Caki2 (cell line): ENCODE results near the gene NDUFA13. TPM values are rescaled to one million over a fixed set of nuclear protein-coding genes. Genes with fewer than 3 reads are reported as not detected.

ENCODE experiments used
- DNase-seq: peaks from one replicate; pipeline ENCODE4 v3.0.0-alpha.2; 2015; ENCODE audit warnings: low read depth
- in situ Hi-C: cut with HindIII; loops from 2 replicates; pipeline ENCODE4 v1.10.0; 2016; ENCODE audit warnings: low sequenced_read_pairs, low pct_unique_long_range_greater_than_20kb, mixed read lengths
- total RNA-seq: library from RNA; depleted of rRNA; stranded (reverse); fragments of >200 nt; shearing (Covaris generic); gene quantifications from 2 replicates; pipeline ENCODE4 v1.2.3, GENCODE V29; 2014; ENCODE audit warnings: low replicate concordance

Gene NDUFA13
- total RNA-seq, 1 experiment from 2014 or later, result 303 TPM

- DNase-seq, result no peak
- in situ Hi-C loops, result no loop called here
Measured at GRCh38 chr19:19487950-19488874, 27.8 kb upstream of the NDUFA13 start.

GRCh38 chr19:19488875-19489690 lies 26.9 kb upstream of the NDUFA13 start:
- DNase-seq, result peak; percentile 94
- in situ Hi-C loops, result no loop called here

DNA sequence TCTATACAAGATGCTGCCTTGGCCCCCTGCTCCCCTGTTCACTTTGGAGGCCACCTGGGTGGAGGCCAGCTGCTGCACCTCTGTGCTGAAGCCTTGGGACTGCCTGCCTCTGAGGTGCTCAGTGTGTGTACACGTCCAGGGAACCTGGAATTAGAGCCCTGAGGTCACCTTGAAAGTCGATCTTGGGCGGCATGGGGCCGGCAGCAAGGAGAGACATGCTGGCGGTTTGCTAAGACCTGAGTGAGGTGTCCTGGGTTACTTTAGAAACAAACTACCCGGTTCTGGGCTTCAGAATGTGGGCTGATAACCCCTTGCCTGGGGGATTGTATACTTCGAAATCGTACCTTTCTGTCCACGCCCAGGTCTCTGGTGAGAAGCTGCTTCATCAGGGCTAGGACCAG lies 26.2 kb upstream of the NDUFA13 start:
- no peak for DNase-seq
- in situ Hi-C loops, result no loop called here

DNA sequence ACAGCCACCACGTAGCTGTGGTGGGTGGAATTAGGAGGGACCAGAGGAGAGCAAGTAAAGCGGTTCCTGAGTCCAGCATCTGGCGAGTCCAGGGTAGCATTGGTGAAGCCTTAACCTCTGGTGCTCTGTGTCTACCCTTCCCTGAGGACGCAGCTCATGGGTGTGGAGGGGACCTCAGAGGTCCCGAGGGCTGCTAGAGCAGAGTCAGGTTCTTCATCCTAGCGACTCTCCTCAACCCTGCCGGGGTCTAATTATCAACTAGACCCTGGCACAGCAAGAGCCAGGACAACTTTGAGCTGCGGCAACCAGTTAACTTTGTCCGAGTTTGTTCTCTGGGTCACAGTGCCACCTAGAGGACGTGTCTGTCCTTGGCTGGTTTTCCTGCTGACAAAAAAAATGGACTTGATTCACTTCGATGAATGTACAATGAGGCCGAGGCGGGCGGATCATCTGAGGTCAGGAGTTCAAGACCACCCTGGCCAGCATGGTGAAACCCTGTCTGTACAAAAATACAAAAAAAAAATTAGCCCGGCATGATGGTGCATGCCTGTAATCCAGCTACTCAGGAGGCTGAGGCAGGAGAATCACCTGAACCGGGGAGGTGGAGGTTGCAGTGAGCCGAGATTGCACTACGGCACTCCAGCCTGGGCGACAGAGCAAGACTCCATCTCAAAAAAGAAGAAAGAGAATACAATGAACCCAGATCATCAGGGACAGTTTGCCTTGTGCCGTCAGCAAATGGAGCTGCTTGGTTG lies 25.6 kb upstream of the NDUFA13 start:
- DNase-seq, result peak; percentile 80
- in situ Hi-C loops, result no loop called here

DNA sequence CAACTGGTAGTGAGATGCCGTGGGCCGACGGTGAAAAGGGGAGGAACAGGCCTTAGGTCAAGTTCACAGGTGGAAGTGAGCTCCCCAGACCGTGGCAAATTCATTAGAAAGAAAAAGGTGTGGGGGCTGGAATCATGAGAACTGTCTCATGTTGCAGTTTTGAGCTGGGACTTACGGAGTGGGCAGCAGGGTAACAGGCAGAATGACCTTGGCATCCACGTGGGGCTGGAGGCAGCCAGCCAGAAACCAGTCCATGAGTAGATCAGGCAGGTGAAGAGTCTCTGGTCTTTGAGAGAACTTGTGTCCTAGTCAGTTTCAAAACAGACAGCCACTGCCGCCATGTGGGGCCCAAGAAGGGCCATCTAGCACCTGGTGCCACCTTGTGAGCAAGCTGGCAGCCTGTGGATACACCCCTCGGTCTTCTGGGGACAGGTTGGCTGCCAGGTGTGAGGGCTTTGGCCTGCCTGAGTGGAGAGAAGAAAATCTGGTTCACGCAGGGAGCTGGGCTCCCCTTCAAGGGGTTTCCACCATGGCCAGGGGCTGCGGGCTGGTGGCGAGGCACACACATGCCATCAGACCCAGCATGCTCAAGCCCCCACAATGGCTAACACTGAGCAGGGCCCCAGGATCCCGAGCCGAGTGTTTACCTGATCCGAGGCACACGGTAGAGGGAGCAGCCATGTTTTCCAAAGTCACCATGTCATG lies 24.6 kb upstream of the NDUFA13 start:
- in situ Hi-C loops, result no loop called here
- DNase-seq, result no peak

DNA sequence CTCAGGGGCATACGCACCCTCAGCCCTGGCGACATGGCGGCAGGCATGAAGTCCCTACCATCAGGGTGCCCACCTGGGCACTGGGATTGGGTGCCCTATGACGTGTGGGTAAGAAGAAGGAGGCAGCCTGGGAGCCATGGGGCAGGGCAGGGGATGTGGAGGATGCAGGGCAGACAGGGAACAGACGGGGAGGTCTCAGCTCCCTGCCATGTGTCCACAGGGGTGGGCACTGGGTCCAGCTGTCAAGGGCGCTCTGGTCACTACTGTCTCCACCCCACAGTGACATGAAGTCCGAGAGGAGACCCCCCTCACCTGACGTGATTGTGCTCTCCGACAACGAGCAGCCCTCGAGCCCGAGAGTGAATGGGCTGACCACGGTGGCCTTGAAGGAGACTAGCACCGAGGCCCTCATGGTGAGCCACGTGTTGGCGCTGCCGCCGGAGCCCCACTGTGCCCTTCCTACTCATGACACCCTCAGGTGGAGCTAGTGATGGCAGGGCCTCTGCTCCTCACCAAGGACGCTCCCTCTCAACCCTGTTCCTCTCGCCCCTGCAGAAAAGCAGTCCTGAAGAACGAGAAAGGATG lies 23.9 kb upstream of the NDUFA13 start:
- in situ Hi-C loops, result no loop called here
- DNase-seq, result no peak

DNA sequence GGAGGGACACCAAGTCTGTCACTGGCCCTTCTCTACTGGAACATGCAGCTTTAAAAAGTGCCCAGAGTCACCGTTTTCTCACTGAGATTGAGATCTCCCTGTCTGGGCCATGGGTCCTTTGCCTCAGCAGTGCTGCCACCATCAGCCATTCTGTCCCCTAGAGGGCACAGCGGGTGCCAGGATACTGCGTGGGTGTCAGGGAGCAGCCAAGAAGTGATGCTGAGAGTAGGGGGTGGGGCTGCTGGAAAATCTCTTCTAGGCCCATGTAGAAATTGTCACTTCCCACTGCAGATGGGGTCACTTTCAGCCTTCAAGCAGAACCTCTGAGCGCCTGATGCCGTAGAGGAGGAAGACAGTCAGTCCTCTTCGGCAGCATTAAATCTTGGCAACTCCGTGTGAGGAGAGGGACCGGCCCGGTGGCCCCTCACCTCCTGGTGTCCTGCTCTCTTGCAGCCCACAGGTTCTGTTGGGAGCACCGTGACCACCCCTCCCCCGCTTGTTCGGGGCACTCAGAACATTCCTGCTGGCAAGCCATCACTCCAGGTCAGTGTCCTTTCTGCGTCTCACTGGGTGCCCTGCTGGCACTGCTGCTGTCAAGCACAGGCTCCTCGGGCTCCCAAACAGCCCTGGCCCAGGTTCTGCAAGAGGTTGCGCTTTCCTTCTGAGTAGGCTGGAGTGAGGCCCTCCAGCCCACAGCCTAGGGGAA lies 22.0 kb upstream of the NDUFA13 start:
- DNase-seq, result no peak
- in situ Hi-C loops, result no loop called here

DNA sequence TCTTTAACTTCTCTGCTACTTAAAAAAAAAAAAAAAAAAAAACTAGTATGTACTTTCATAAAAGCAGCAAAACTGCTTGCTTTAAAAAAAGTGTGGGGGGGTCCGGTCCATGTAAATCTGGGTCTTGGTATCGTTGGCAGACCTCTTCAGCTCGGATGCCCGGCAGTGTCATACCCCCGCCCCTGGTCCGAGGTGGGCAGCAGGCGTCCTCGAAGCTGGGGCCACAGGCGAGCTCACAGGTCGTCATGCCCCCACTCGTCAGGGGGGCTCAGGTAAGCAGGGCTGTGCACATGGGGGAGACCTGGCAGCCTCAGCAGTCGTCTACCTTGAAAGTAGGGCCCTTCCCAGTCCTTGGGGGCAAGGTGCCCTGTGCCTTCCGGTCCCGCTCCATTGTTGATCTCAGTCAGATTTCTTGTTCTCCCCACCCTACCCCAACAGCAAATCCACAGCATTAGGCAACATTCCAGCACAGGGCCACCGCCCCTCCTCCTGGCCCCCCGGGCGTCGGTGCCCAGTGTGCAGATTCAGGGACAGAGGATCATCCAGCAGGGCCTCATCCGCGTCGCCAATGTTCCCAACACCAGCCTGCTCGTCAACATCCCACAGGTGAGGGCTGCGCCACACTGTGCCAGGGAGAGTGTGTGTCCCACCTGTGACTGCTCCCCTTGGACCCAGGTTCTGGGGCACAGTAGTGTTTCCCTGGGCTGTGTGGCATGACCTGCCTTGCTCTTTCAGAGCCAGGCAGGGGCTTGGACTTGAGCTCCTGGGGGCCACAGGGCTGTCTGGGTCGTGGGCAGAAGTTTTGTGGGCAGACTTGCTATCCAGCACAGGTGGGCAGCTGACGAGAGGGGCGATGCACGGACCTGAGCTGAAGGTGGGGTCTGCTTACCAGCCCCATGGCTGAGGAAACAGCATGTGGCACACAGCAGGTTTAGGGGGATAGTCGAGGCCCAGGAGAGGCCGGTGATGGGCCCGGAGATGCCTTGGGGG lies 20.1 kb upstream of the NDUFA13 start:
- in situ Hi-C loops, result no loop called here
- DNase-seq, result no peak

GRCh38 chr19:19498255-19498991 lies 17.6 kb upstream of the NDUFA13 start:
- in situ Hi-C loops, result no loop called here
- DNase-seq, result no peak

DNA sequence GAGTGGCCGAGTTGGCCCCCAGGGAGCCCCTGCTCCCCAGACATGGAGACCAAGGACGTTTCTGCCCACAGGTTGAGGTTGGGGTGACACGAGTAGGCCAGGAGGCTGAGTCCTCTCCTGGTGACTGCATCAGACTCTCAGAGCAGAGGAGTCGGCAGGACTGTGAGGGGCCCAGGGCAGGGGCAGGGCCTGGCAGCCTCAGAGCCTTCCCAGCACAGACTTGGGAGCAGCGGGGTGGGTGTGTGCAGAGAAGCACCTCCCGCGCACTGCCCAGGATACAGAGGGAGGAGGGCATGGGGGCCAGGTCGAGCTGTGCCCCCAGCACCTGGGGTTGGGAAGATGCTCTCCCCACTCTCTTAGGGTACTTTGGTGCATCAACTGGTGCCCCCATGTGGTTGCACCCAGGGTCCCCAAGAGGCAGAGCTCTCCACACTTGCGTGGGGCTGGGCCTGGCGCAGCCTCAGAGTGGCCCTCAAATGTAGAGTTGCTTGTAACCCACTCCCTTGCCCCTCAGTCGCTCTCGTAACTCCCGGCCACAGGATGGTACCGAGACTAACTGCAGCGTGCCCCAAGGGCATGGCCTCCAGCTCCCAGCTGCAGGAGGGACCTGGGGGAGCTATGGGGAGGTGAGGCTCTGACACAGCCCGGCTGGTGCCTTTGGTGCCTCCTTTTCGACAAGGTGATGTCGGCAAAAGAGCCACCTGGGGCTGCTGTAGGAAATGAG lies 16.6 kb upstream of the NDUFA13 start:
- in situ Hi-C loops, result no loop called here
- no peak for DNase-seq

- no peak for DNase-seq
- in situ Hi-C loops, result no loop called here
Measured at GRCh38 chr19:19500975-19501644, 14.9 kb upstream of the NDUFA13 start.

DNA sequence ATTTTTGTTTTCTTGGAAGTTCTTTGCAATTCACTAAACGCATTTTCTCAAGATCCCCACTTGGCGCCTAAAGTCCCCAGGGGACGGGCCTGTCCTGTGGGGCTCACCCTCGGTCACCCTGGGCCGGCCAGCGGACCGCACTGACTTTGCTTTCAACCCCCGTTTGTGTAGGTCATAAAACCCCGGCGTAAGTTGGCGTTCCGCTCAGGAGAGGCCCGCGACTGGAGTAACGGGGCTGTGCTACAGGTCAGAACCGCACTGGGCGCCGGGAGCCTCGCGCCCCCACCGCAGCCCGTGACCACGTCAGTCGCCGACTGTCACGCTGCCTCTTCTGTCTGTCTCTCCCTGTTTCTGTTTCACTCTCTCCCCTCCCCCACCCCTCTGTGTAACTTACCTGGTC lies 14.2 kb upstream of the NDUFA13 start:
- in situ Hi-C loops, result no loop called here
- DNase-seq, result no peak

- in situ Hi-C loops, result no loop called here
- DNase-seq, result no peak
Measured at GRCh38 chr19:19502281-19502680, 13.7 kb upstream of the NDUFA13 start.

DNA sequence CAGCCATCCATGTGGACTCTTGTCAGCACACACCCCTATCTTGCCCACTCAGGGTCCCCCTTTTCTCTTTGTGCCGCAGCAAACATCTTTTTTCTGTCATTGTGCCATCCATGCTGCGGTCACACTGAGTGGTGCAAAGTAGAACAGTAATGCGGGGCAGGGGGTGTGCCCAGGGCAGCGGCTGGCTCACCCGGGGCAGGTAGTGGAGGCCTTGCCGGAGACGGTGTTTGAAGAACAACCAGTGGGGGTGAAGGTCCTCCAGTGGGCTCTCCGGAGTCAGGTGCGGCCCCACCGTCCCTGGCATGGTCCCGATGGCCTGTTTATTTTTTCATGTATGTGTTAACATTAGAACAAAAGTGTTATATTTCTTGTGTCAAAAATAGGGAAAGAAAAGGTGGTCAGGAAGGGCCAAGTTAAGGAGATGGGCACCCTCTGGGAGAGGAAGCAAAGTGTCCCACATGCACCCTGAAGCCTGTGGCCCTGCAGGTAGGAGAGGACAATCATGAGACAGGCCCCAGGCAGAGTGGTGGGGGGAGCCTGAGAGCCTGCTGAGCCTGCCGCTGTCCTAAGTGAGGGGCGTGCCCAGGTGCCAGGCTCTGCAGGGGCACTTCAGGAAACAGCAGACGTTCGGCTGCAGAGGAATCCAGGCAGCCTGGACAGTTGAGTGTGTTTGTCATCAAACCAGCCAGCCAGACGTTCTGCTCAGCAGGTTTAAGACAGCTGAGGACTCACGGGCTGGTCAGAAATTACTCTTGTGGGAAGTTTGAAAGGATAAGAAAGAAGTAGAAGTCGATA lies 13.0 kb upstream of the NDUFA13 start:
- no peak for DNase-seq
- in situ Hi-C loops, result no loop called here
